SKM-1 (cell line): ENCODE data around the gene MMP19.

Source experiments
- DNase-seq: peaks from one replicate; lab custom pipeline; 2025; ENCODE audit not compliant: unreplicated experiment; lab: John Stamatoyannopoulos, UW

Gene MMP19

GRCh38 chr12:55816881-55817344 is 25.8 kb downstream of the MMP19 start:
- DNase-seq = no peak

DNA sequence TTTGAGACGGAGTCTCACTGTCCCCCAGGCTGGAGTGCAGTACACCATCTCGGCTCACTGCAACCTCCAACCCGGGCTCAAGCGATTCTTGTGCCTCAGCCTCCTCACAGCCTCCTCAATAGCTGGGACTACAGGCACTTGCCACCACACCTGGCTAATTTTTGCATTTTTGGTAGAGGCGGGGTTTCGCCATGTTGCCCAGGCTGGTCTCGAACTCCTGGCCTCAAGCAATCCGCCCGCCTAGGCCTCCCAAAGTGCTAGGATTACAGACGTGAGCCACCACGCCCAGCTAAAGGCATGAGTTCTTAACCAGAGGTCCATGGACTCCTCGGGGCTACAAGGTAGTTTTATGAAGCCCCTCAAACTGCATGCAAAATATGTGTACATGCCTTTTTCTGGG is 27.3 kb downstream of the MMP19 start:
- no peak for DNase-seq

GRCh38 chr12:55814257-55814656 is 28.5 kb downstream of the MMP19 start:
- no peak for DNase-seq

GRCh38 chr12:55812088-55812487 is 30.6 kb downstream of the MMP19 start:
- DNase-seq = no peak

DNA sequence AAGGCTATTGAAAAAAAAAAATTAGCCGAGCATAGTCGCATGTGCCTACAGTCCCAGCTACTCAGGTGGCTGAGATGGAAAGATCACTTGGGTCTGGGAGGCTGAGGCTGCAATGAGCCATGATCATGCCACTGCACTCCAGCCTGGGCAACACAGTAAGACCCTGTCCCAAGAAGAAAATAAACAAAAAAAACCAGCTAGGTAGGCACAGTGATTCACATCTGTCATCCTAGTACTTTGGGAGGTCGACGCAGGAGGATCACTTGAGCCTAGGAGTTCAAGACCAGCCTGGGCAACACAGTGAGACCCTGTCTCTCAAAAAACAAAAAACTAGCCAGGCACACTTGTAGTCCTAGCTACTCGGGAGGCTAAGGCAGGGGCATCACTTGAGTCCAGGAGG is 33.5 kb downstream of the MMP19 start:
- DNase-seq = no peak

- no peak for DNase-seq
These were observed 35.8 kb downstream of the MMP19 start for GRCh38 chr12:55806982-55807381.

DNA sequence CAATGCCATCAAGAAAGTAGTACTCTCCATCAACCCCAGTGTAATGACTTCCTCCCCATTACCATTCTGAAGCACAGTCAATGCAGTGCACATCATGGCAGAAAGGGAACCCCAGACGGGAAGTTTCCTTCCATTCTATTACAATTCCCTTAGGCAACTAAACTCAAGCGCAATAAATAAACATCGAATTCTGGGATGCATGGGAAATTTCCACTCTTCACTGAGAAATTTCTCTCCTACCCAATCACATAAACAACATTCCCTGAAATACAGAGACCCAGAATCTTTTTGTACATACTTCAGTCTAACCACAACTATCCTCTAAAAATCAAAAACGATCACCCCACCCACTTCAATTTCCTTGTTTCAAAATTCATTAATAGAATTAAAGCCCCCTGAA is 45.2 kb downstream of the MMP19 start:
- DNase-seq = no peak

GRCh38 chr12:55797068-55797467 is 45.7 kb downstream of the MMP19 start:
- no peak for DNase-seq

GRCh38 chr12:55795950-55796349 is 46.8 kb downstream of the MMP19 start:
- DNase-seq = no peak

DNA sequence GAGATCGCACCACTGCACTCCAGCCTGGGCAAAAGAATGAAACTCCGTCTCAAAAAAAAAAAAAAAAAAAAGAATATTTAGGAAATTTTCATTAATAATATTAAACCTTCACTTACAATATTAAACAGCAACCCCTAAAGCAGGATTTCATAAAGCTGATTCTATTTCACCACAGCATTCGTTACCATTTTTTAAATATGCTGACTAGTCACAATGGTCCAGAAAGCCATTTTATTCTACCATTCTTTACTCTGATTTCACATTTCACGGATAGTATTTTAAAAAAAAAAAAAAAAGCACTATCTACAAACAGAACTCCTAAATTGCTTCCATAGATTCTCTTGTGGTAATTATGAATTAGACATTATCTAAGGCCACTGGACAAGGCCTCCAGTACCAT is 52.8 kb downstream of the MMP19 start:
- no peak for DNase-seq

GRCh38 chr12:55789171-55789570 is 53.6 kb downstream of the MMP19 start:
- no peak for DNase-seq

GRCh38 chr12:55788546-55788945 is 54.2 kb downstream of the MMP19 start:
- DNase-seq = no peak
